Testis (tissue), 2 donors: ENCODE measurements around the gene C1orf116.

Source experiments
- POLR2A ChIP-seq: fragments of 450-650 bp; IDR thresholded peaks from one replicate; pipeline ENCODE4 v1.6.1; 2017; ENCODE audit warnings: antibody characterized with exemption, mild to moderate bottlenecking, moderate library complexity
- TF ChIP-seq, protein P1 (sequence below), 3 experiments: fragments of 450-650 bp in 2 of 3; fragments of 200-600 bp in 1 of 3; sonication (generic) in 1 of 3; IDR thresholded peaks; one replicate each; pipeline ENCODE4 v1.5.1; 2016 to 2019; ENCODE audit warnings: antibody characterized with exemption in 3 of 3, mild to moderate bottlenecking in 2 of 3, moderate library complexity in 1 of 3

DNA sequence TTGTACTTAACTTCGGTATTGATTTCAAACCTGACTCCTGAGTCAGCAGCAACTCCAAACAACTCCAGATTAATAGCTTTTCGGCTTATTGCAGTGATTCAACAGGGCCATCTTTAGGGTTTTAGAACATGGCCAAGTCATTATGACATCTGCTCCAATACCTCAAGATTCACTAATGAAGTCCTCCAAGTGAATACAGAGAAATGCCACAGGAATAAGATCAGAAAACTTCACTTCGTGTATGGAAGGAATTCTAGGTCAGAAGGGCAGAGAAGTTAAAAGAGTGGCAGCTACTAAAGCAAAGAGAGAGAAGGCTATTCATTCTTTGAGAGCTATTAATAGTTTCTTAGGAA, 7.6 kb upstream of the C1orf116 start:
- TF ChIP-seq, protein P1, sequence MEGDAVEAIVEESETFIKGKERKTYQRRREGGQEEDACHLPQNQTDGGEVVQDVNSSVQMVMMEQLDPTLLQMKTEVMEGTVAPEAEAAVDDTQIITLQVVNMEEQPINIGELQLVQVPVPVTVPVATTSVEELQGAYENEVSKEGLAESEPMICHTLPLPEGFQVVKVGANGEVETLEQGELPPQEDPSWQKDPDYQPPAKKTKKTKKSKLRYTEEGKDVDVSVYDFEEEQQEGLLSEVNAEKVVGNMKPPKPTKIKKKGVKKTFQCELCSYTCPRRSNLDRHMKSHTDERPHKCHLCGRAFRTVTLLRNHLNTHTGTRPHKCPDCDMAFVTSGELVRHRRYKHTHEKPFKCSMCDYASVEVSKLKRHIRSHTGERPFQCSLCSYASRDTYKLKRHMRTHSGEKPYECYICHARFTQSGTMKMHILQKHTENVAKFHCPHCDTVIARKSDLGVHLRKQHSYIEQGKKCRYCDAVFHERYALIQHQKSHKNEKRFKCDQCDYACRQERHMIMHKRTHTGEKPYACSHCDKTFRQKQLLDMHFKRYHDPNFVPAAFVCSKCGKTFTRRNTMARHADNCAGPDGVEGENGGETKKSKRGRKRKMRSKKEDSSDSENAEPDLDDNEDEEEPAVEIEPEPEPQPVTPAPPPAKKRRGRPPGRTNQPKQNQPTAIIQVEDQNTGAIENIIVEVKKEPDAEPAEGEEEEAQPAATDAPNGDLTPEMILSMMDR (IDR thresholded peaks at IDR 0.05), result no peak
- TF ChIP-seq POLR2A, result no peak
